SK-N-SH (cell line): Measurements from ENCODE around the gene SBDS. TPM values are rescaled to one million over a fixed set of nuclear protein-coding genes. Genes with fewer than 3 reads are reported as not detected.
"Not testable (repeated sequence)": the region's sequence is repeated elsewhere in the genome, so short reads cannot be mapped to it uniquely, and the experiment has no call there.

ENCODE experiments used
- CTCF ChIA-PET: fragments of 300-600, 350-600 bp; formaldehyde crosslinking; extraction: SDS; loops from one replicate; lab custom pipeline; 2021; lab: Yijun Ruan, JAX
- POLR2A ChIA-PET: fragments of 350-600 bp; sonication (Branson Sonifier 250); formaldehyde crosslinking; extraction: SDS; loops from one replicate; lab custom pipeline; 2020; ENCODE audit warnings: antibody characterized with exemption, inconsistent platforms; lab: Yijun Ruan, JAX
- DNase-seq: peaks from one replicate; pipeline ENCODE4 v3.0.0; 2012
- H2AFZ ChIP-seq: fragments of 200-600 bp; sonication (generic); 2 replicates; pipeline ENCODE4 v1.8.1; 2016; ENCODE audit warnings: antibody characterized with exemption, mild to moderate bottlenecking, low read depth
- H3F3A ChIP-seq: fragments of 200-600 bp; sonication (generic); replicated peaks from 2 replicates; pipeline ENCODE3; 2016; ENCODE audit warnings: antibody characterized with exemption, mild to moderate bottlenecking; ENCODE audit not compliant: insufficient read depth
- H3K27ac ChIP-seq, 2 experiments: fragments of 200-500 bp in 1 of 2; fragments of 200-600 bp in 1 of 2; sonication (Bioruptor generic) in 1 of 2; sonication (generic), shearing (Covaris generic) in 1 of 2; 2 replicates each; pipeline versions ENCODE4 v1.5.1 to v1.6.1; 2014 to 2016; ENCODE audit warnings: low read depth in 2 of 2, inconsistent platforms in 1 of 2, low read length in 1 of 2, mild to moderate bottlenecking in 1 of 2, mixed read lengths in 1 of 2
- H3K27me3 ChIP-seq: fragments of 200-600 bp; sonication (generic), shearing (Covaris generic); 2 replicates; pipeline ENCODE4 v1.6.1; 2016; ENCODE audit warnings: mixed run types; ENCODE audit not compliant: insufficient read depth
- H3K36me3 ChIP-seq, 2 experiments: fragments of 200-500 bp in 1 of 2; fragments of 200-600 bp in 1 of 2; sonication (Bioruptor generic) in 1 of 2; sonication (generic) in 1 of 2; replicated peaks in 1 of 2; 2 replicates each; pipeline versions ENCODE3 to v1.5.1; 2014 to 2016; ENCODE audit warnings: low read length in 1 of 2, mild to moderate bottlenecking in 1 of 2; ENCODE audit not compliant: insufficient read depth in 2 of 2, control insufficient read depth in 1 of 2
- H3K4me1 ChIP-seq, 2 experiments: fragments of 200-500 bp in 1 of 2; fragments of 200-600 bp in 1 of 2; sonication (Bioruptor generic) in 1 of 2; sonication (generic), shearing (Covaris generic) in 1 of 2; 2 replicates each; pipeline versions ENCODE4 v1.5.1 to v1.6.1; 2014 to 2016; ENCODE audit warnings: low read depth in 1 of 2, low read length in 1 of 2, mixed run types in 1 of 2; ENCODE audit not compliant: insufficient read depth in 2 of 2, control insufficient read depth in 1 of 2
- H3K4me2 ChIP-seq: fragments of 200-600 bp; sonication (generic), shearing (Covaris generic); 2 replicates; pipeline ENCODE4 v1.6.1; 2017; ENCODE audit warnings: mixed run types
- H3K4me3 ChIP-seq, 2 experiments: fragments of 200-500 bp in 1 of 2; fragments of 200-600 bp in 1 of 2; sonication (Bioruptor generic) in 1 of 2; sonication (generic), shearing (Covaris generic) in 1 of 2; 2 replicates each; pipeline versions ENCODE4 v1.5.1 to v1.8.1; 2014 to 2016; ENCODE audit warnings: low read depth in 2 of 2, inconsistent platforms in 1 of 2, low read length in 1 of 2, mild to moderate bottlenecking in 1 of 2, mixed read lengths in 1 of 2, moderate library complexity in 1 of 2
- H3K79me2 ChIP-seq: fragments of 200-600 bp; sonication (generic); 2 replicates; pipeline ENCODE4 v1.8.1; 2017; ENCODE audit warnings: mild to moderate bottlenecking; ENCODE audit not compliant: insufficient read depth
- H3K9ac ChIP-seq: fragments of 200-600 bp; sonication (generic); 2 replicates; pipeline ENCODE4 v1.6.1; 2017; ENCODE audit warnings: mixed run types
- H3K9me2 ChIP-seq: fragments of 200-600 bp; sonication (generic); 2 replicates; pipeline ENCODE4 v1.6.1; 2017; ENCODE audit warnings: mixed run types
- H3K9me3 ChIP-seq: fragments of 200-600 bp; sonication (generic); 2 replicates; pipeline ENCODE4 v1.6.1; 2017; ENCODE audit warnings: mixed run types, mild to moderate bottlenecking, moderate library complexity
- H4K20me1 ChIP-seq: fragments of 200-600 bp; sonication (generic); 2 replicates; pipeline ENCODE4 v1.6.1; 2017; ENCODE audit warnings: mild to moderate bottlenecking, mixed run types; ENCODE audit not compliant: insufficient read depth
- CHD2 ChIP-seq: fragments of 150-350 bp; IDR thresholded peaks from 2 replicates; pipeline ENCODE4 v1.6.1; 2018; ENCODE audit warnings: low read length; ENCODE audit not compliant: partially characterized antibody
- ELF1 ChIP-seq: IDR thresholded peaks from 2 replicates; pipeline ENCODE4 v1.4.0; 2012
- EZH2phosphoT487 ChIP-seq: fragments of 200-600 bp; sonication (generic); IDR thresholded peaks from 2 replicates; pipeline ENCODE4 v1.6.1; 2017; ENCODE audit warnings: low read depth, mixed run types, mild to moderate bottlenecking, antibody characterized with exemption, moderate library complexity, borderline replicate concordance
- NFIC ChIP-seq: IDR thresholded peaks from 2 replicates; pipeline ENCODE4 v1.4.0; 2012; ENCODE audit warnings: borderline replicate concordance
- RCOR1 ChIP-seq: fragments of 150-350 bp; IDR thresholded peaks from 2 replicates; pipeline ENCODE4 v1.6.1; 2017; ENCODE audit warnings: antibody characterized with exemption, low read length
- REST ChIP-seq: IDR thresholded peaks from 2 replicates; pipeline ENCODE4 v1.6.1; 2012; ENCODE audit warnings: mild to moderate bottlenecking, low read depth, low read length, moderate library complexity
- TAF1 ChIP-seq: IDR thresholded peaks from 2 replicates; pipeline ENCODE4 v1.6.1; 2012; ENCODE audit warnings: low read depth, mild to moderate bottlenecking, low read length, moderate library complexity, borderline replicate concordance
- TCF12 ChIP-seq: IDR thresholded peaks from 2 replicates; pipeline ENCODE4 v1.4.0; 2012
- USF1 ChIP-seq: IDR thresholded peaks from 2 replicates; pipeline ENCODE4 v1.4.0; 2012; ENCODE audit warnings: low read depth, borderline replicate concordance
- WGBS: methylation state at CpG from one replicate; pipeline ENCODE4 v1.1.6; 2017; ENCODE audit warnings: low lambda C conversion rate; 5-methylcytosine and 5-hydroxymethylcytosine counted together
- polyA plus RNA-seq, 3 experiments: library from polyadenylated mRNA; depleted of rRNA; stranded (reverse); fragments of >200 nt; gene quantifications; 2 replicates each; pipeline ENCODE4 v1.2.3, GENCODE V29; 2012

SBDS gene
- polyA plus RNA-seq, 1 of the 3 experiments (the other 2 are of a cell fraction) = 49.5 TPM

GRCh38 chr7:67019562-67020390 is 24.4 kb upstream of the SBDS start (continued):
- TF ChIP-seq RCOR1 (no peak), NFIC (peak; percentile 60), EZH2phosphoT487 (no peak), ELF1 (no peak), USF1 (no peak), REST (no peak), TAF1 (no peak)

- Histone ChIP-seq H3K36me3 (peaks cover 11 to 32% of the 10 kb centered on the region in 2 experiments), H3K79me2 (peaks cover 16% of the 10 kb centered on the region; the same call in 1 of the 2 replicates), H3K4me2 (no peak overlapping the region), H3K9me2 (no peaks in the 10 kb centered on the region), H3F3A (peaks cover 11% of the 10 kb centered on the region), H4K20me1 (no peaks in the 10 kb centered on the region), H3K4me1 (peaks cover 0 to 9% of the 10 kb centered on the region in 2 experiments; a peak in 2 of 4 replicates), H3K4me3 (no peak overlapping the region), H3K27me3 (no peaks in the 10 kb centered on the region), H3K27ac (peak overlapping the region in 1 of 2 experiments; percentile 37; a peak in 1 of 4 replicates), H2AFZ (no peak overlapping the region), H3K9ac (no peak overlapping the region), H3K9me3 (no peaks in the 10 kb centered on the region)
- CTCF ChIA-PET = no interaction called here
- POLR2A ChIA-PET = no interaction called here
- TF ChIP-seq TCF12 = no peak
- no peak for TF ChIP-seq ELF1
- TF ChIP-seq CHD2 = no peak
- 72% methylated on average over 7 of the region's 7 CpGs for whole genome bisulfite sequencing
- no peak for DNase-seq
Measured at GRCh38 chr7:67018940-67019339, 23.6 kb upstream of the SBDS start.

- H3K27me3 ChIP-seq, H3K9me2 ChIP-seq, CTCF ChIA-PET, H3K4me2 ChIP-seq, DNase-seq, H3K27ac ChIP-seq, H3K9me3 ChIP-seq, H3K4me3 ChIP-seq, H3K9ac ChIP-seq, H3K4me1 ChIP-seq, H4K20me1 ChIP-seq, H2AFZ ChIP-seq: not testable (repeated sequence)
- H3K36me3 ChIP-seq = peaks cover 11 to 40% of the 10 kb centered on the region in 2 experiments
- peaks cover 10% of the 10 kb centered on the region; the same call in 1 of the 2 replicates for H3K79me2 ChIP-seq
- WGBS = 96% methylated on average over 8 of the region's 8 CpGs
- H3F3A ChIP-seq = peaks cover 11% of the 10 kb centered on the region
- POLR2A ChIA-PET = interaction anchor here (0.6 kb wide), 1 partner anchor 298 kb away, joined by 3 read pairs; no protein-coding TSS in a partner anchor
Measured at GRCh38 chr7:67017971-67018370, 22.6 kb upstream of the SBDS start.

- CTCF ChIA-PET = interaction anchor here (0.6 kb wide), 1 partner anchor 492 kb away, joined by 3 read pairs; no protein-coding TSS in a partner anchor
- H3K27me3 ChIP-seq, POLR2A ChIA-PET, H3K9me3 ChIP-seq, H3K27ac ChIP-seq, H3K9me2 ChIP-seq, H3K4me1 ChIP-seq, H3K9ac ChIP-seq, H2AFZ ChIP-seq, H3K4me3 ChIP-seq, H3K79me2 ChIP-seq, H4K20me1 ChIP-seq, DNase-seq, H3K4me2 ChIP-seq: not testable (repeated sequence)
- Histone ChIP-seq H3K36me3 (peaks cover 0 to 58% of the 10 kb centered on the region in 2 experiments), H3F3A (peaks cover 11% of the 10 kb centered on the region)
- WGBS = 93% methylated on average over 9 of the region's 9 CpGs
Measured at GRCh38 chr7:67014076-67014622, 18.8 kb upstream of the SBDS start.
